Dermis blood vessel endothelial cell (primary cell): Measurements from ENCODE around the gene GNG10. TPM values are rescaled to one million over a fixed set of nuclear protein-coding genes. Genes with fewer than 3 reads are reported as not detected.

Experiments
- total RNA-seq: library from RNA; depleted of rRNA; stranded (reverse); fragments of >200 nt; gene quantifications from 2 replicates; pipeline ENCODE4 v1.2.3, GENCODE V29; 2014

Gene GNG10
- total RNA-seq, 1 donor from 2014 or later: 106 TPM

Other genes with a start within 250 kb of the GNG10 start
- gene ECPAS, start 177.2 kb upstream of the GNG10 start, total RNA-seq: 93.4 and 119 TPM in 2 replicates
- 1.8 and 3.2 TPM in 2 replicates for gene ZNF483, start 136.4 kb upstream of the GNG10 start, total RNA-seq
- gene PTGR1, start 62.0 kb upstream of the GNG10 start, total RNA-seq: 23.3 and 27.6 TPM in 2 replicates
- gene DNAJC25, start 30.3 kb upstream of the GNG10 start, total RNA-seq: 4.4 and 5.1 TPM in 2 replicates
- not detected in 2 replicates for gene SHOC1, start 133.3 kb downstream of the GNG10 start, total RNA-seq
- gene UGCG, start 235.2 kb downstream of the GNG10 start, total RNA-seq: 63.8 and 112 TPM in 2 replicates